ENCODE results near the gene ARRDC3.
A peak's percentile ranks its signal among the peaks of the same experiment; 100 is the strongest.

DNA sequence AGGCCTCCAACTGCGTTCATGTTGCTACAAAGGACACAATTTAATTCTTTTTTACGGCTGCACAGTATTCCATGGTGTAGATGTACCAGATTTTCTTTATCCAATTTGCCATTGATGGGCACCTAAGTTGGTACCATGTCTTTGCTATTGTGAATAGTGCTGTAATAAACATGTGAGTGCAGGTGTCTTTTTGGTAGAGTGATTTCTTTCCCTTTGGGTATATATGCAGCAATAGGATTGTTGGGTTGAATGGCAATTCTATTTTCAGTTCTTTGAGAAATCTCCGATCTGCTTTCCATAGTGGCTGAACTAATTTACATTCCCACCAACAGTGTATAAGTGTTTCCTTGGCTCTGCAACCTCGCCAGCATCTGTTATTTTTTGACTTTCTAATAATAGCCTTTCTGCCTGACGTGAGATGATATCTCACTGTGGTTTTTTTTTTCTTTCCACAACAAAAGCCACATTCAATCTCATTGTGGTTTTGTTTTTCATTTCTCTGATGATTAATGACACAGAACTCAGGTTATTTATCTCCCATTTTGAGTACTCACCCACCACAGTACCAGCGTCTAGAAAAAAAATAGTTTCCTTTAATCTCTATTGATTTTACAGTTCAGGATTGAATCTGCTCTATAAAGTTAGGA lies 21.9 kb downstream of the ARRDC3 start:
- TF ChIP-seq, protein P1, sequence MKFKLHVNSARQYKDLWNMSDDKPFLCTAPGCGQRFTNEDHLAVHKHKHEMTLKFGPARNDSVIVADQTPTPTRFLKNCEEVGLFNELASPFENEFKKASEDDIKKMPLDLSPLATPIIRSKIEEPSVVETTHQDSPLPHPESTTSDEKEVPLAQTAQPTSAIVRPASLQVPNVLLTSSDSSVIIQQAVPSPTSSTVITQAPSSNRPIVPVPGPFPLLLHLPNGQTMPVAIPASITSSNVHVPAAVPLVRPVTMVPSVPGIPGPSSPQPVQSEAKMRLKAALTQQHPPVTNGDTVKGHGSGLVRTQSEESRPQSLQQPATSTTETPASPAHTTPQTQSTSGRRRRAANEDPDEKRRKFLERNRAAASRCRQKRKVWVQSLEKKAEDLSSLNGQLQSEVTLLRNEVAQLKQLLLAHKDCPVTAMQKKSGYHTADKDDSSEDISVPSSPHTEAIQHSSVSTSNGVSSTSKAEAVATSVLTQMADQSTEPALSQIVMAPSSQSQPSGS (IDR thresholded peaks at IDR 0.05; ENCODE audit: low read length), result peak; percentile 80
- TF ChIP-seq CREB1 (IDR thresholded peaks at IDR 0.05; ENCODE audit: low read depth) (no peak; the same call in 1 of the 2 replicates), POLR2AphosphoS5 (IDR thresholded peaks at IDR 0.05; ENCODE audit: low read length) (no peak), RFX5 (IDR thresholded peaks at IDR 0.05; ENCODE audit: low read depth, low read length) (no peak), SUZ12 (IDR thresholded peaks at IDR 0.05; ENCODE audit: unreplicated experiment) (no peak), TCF12 (IDR thresholded peaks at IDR 0.05; ENCODE audit: low read depth, low read length) (no peak)
- TF ChIP-seq, protein P2, sequence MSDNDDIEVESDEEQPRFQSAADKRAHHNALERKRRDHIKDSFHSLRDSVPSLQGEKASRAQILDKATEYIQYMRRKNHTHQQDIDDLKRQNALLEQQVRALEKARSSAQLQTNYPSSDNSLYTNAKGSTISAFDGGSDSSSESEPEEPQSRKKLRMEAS (IDR thresholded peaks at IDR 0.05; ENCODE audit: low read depth, low read length), result no peak
- TF ChIP-seq, protein P3, sequence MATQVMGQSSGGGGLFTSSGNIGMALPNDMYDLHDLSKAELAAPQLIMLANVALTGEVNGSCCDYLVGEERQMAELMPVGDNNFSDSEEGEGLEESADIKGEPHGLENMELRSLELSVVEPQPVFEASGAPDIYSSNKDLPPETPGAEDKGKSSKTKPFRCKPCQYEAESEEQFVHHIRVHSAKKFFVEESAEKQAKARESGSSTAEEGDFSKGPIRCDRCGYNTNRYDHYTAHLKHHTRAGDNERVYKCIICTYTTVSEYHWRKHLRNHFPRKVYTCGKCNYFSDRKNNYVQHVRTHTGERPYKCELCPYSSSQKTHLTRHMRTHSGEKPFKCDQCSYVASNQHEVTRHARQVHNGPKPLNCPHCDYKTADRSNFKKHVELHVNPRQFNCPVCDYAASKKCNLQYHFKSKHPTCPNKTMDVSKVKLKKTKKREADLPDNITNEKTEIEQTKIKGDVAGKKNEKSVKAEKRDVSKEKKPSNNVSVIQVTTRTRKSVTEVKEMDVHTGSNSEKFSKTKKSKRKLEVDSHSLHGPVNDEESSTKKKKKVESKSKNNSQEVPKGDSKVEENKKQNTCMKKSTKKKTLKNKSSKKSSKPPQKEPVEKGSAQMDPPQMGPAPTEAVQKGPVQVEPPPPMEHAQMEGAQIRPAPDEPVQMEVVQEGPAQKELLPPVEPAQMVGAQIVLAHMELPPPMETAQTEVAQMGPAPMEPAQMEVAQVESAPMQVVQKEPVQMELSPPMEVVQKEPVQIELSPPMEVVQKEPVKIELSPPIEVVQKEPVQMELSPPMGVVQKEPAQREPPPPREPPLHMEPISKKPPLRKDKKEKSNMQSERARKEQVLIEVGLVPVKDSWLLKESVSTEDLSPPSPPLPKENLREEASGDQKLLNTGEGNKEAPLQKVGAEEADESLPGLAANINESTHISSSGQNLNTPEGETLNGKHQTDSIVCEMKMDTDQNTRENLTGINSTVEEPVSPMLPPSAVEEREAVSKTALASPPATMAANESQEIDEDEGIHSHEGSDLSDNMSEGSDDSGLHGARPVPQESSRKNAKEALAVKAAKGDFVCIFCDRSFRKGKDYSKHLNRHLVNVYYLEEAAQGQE (IDR thresholded peaks at IDR 0.05; ENCODE audit: low read depth, low read length), result no peak
